Urothelium cell line (cell line): ENCODE data around the gene EFNA3.

Experiments
- DNase-seq: peaks from one replicate; pipeline ENCODE4 v3.0.0; 2011; ENCODE audit warnings: low spot score, mixed read lengths
- FAIRE-seq: peaks from 2 replicates; lab custom pipeline; 2011; peaks lifted over from hg19 to GRCh38; lab: Jason Lieb, UNC

The EFNA3 gene

GRCh38 chr1:155066777-155067176 lies 11.9 kb upstream of the EFNA3 start:
- no peak for FAIRE-seq
- no peak for DNase-seq

GRCh38 chr1:155068599-155068998 lies 10.0 kb upstream of the EFNA3 start:
- DNase-seq = no peak
- FAIRE-seq = no peak

- DNase-seq = no peak
- FAIRE-seq = no peak
Measured at GRCh38 chr1:155069551-155070157, 9.0 kb upstream of the EFNA3 start.

- DNase-seq = no peak
- FAIRE-seq = no peak
Measured at GRCh38 chr1:155070158-155070621, 8.4 kb upstream of the EFNA3 start.

GRCh38 chr1:155070721-155071569 lies 7.7 kb upstream of the EFNA3 start:
- FAIRE-seq = no peak
- DNase-seq = no peak

- DNase-seq = no peak
- no peak for FAIRE-seq
Measured at GRCh38 chr1:155071701-155072100, 6.9 kb upstream of the EFNA3 start.

- no peak for DNase-seq
- no peak for FAIRE-seq
Measured at GRCh38 chr1:155072531-155073289, 5.9 kb upstream of the EFNA3 start.

- DNase-seq = no peak
- FAIRE-seq = no peak
Measured at GRCh38 chr1:155073377-155074242, 5.0 kb upstream of the EFNA3 start.

GRCh38 chr1:155075535-155075934 lies 3.1 kb upstream of the EFNA3 start:
- no peak for DNase-seq
- FAIRE-seq = no peak

- no peak for DNase-seq
- FAIRE-seq = no peak
Measured at GRCh38 chr1:155076371-155076770, 2.3 kb upstream of the EFNA3 start.

GRCh38 chr1:155077346-155077745 lies 1.3 kb upstream of the EFNA3 start:
- DNase-seq = no peak
- FAIRE-seq = no peak

GRCh38 chr1:155077758-155078445 lies 735 bp upstream of the EFNA3 start:
- DNase-seq (no peak), FAIRE-seq (no peak)

- DNase-seq = no peak
- FAIRE-seq = no peak
Measured at GRCh38 chr1:155079210-155079486, 511 bp downstream of the EFNA3 start.

- FAIRE-seq = no peak
- no peak for DNase-seq
Measured at GRCh38 chr1:155079487-155080311, 1.1 kb downstream of the EFNA3 start.

- FAIRE-seq (no peak), DNase-seq (no peak)
Measured at GRCh38 chr1:155080312-155081228, 1.9 kb downstream of the EFNA3 start.

- DNase-seq (no peak), FAIRE-seq (no peak)
Measured at GRCh38 chr1:155081472-155082300, 3.0 kb downstream of the EFNA3 start.

GRCh38 chr1:155082301-155083051 lies 3.8 kb downstream of the EFNA3 start:
- FAIRE-seq (no peak), DNase-seq (no peak)
